Measurements from ENCODE around the gene SLC25A44.

GRCh38 chr1:156253634-156254033 is 59.7 kb downstream of the SLC25A44 start:
- TF ChIP-seq GATA2 (IDR thresholded peaks at IDR 0.05; ENCODE audit: low read depth, low read length) (no peak), GATA3 (IDR thresholded peaks at IDR 0.05; ENCODE audit: low read depth, low read length) (no peak)

Measured in SH-SY5Y (cell line).